ENCODE measurements around the gene DOK4. TPM values are rescaled to one million over a fixed set of nuclear protein-coding genes. Genes with fewer than 3 reads are reported as not detected.

Gene DOK4
- total RNA-seq, 1 experiment from 2014 or later = 6.8 TPM

GRCh38 chr16:57512296-57513001 lies 26.2 kb upstream of the DOK4 start:
- Histone ChIP-seq H3K27ac (ENCODE audit: low read length) (no peak overlapping the region), H3K4me3 (ENCODE audit: low read depth in 2 of 2, low read length in 2 of 2) (no peak overlapping the region), H3K9me3 (ENCODE audit: control insufficient read depth, insufficient read depth, low read depth, low read length) (no peaks in the 10 kb centered on the region), H3K27me3 (ENCODE audit: control insufficient read depth, insufficient read depth, low read length) (no peaks in the 10 kb centered on the region), H3K4me1 (ENCODE audit: control insufficient read depth, insufficient read depth, low read length) (no peaks in the 10 kb centered on the region), H3K36me3 (ENCODE audit: control insufficient read depth, insufficient read depth, low read length) (no peaks in the 10 kb centered on the region)
- CTCF ChIA-PET = no interaction called here
- BruUV-seq (replicated peaks) = no TSS peak
- TF ChIP-seq CTCF (IDR thresholded peaks at IDR 0.05) (no peak), TCF7L2 (IDR thresholded peaks at IDR 0.05; ENCODE audit: low read depth, low read length) (no peak), SIN3A (IDR thresholded peaks at IDR 0.05; ENCODE audit: borderline replicate concordance, insufficient read depth, low read depth, low read length) (no peak), REST (IDR thresholded peaks at IDR 0.05; ENCODE audit: insufficient read depth in 1 of 2, low read depth in 2 of 2, low read length in 1 of 2) (no peak), POLR2AphosphoS5 (IDR thresholded peaks at IDR 0.05; ENCODE audit: low read depth, low read length) (no peak)
- intact Hi-C loops (cut with micrococcal nuclease; ENCODE audit: unreplicated experiment) = loop anchor here (10.0 kb wide), 1 partner anchor 48 kb away; the partner anchor contains the start of gene POLR2C
- in situ Hi-C loops (cut with HindIII; ENCODE audit: low pct_unique_long_range_greater_than_20kb, low sequenced_read_pairs) = no loop called here
- POLR2A ChIA-PET = no interaction called here
- ATAC-seq (no peak), DNase-seq (ENCODE audit: low read depth, low spot score) (no peak)

GRCh38 chr16:57510016-57510871 lies 24.0 kb upstream of the DOK4 start:
- Histone ChIP-seq H3K36me3 (ENCODE audit: control insufficient read depth, insufficient read depth, low read length) (no peaks in the 10 kb centered on the region), H3K4me1 (ENCODE audit: control insufficient read depth, insufficient read depth, low read length) (no peaks in the 10 kb centered on the region), H3K27ac (ENCODE audit: low read length) (no peak overlapping the region), H3K4me3 (ENCODE audit: low read depth in 2 of 2, low read length in 2 of 2) (no peak overlapping the region), H3K9me3 (ENCODE audit: control insufficient read depth, insufficient read depth, low read depth, low read length) (no peaks in the 10 kb centered on the region), H3K27me3 (ENCODE audit: control insufficient read depth, insufficient read depth, low read length) (no peaks in the 10 kb centered on the region)
- BruUV-seq (replicated peaks) = no TSS peak
- ChIA-PET POLR2A (no interaction called here), CTCF (no interaction called here)
- ATAC-seq (no peak), DNase-seq (ENCODE audit: low read depth, low spot score) (no peak)
- no peak for TF ChIP-seq REST (IDR thresholded peaks at IDR 0.05; ENCODE audit: insufficient read depth in 1 of 2, low read depth in 2 of 2, low read length in 1 of 2)
- in situ Hi-C loops (cut with HindIII; ENCODE audit: low pct_unique_long_range_greater_than_20kb, low sequenced_read_pairs) (no loop called here), intact Hi-C loops (cut with micrococcal nuclease; ENCODE audit: unreplicated experiment) (loop anchor here (10.0 kb wide), 1 partner anchor 45 kb away; the partner anchor contains the start of gene POLR2C)

All from Panc1 (cell line).